ENCODE data around the gene FDXACB1. TPM values are rescaled to one million over a fixed set of nuclear protein-coding genes. Genes with fewer than 3 reads are reported as not detected.

The FDXACB1 gene
- total and polyA plus RNA-seq, 9 of the 15 experiments (the other 6 are each of a cell fraction or from before 2014, with no cell fraction given) = 3.2 to 7.5 (median 5.3) TPM

DNA sequence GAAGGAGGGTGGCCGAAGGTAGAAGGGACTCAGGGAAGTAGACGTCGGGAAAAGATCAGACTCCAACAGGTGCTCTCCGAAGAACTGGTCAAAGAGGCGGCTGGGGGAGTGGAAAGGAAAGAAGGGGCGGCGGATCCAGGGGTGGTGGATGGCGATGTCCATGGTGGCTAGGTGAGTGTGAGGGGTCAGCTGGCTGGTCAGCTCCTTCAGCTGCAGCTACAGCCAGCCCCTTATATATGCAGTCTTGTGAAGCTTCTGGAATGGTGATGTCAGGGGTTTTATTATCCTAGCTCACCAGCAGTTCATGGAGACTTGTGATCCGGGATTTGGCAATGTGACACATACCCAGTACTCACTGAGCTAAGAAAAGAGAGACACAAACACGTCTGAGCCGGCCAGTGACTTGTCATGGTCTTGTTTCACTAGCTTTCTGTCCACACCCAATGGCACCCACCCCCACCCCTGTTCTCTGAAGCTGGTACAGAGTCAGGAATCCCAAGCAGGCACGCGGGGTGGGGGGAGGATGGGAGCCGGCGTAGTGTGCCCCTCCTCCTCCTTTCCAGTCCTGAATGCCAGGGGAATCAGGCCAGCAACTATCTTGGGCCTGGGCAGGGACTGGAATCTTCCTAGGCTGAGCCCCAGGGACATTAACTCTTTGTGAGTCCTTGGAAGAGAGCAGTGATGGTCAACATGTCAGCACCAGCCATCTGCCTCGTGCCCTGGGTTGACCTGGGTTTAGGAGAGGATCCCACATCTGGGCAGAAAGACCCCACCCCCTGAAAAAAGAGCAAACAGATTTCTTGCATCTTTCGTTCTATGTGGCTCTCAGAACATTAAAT is 32.8 kb upstream of the FDXACB1 start, which contains the start of gene CRYAB (continued):
- TF ChIP-seq FOS (IDR thresholded peaks at IDR 0.05; ENCODE audit: extremely low read depth, insufficient read length) (no peak), CBFA2T2 (conservative IDR thresholded peaks at IDR 0.05) (0 out of 2 replicates have a peak, but pooled peaks have one; percentile 11), RBBP5 (IDR thresholded peaks at IDR 0.05; ENCODE audit: borderline replicate concordance, insufficient read depth, low read length, poor library complexity, severe bottlenecking) (peak; percentile 42), ZNF780A (CRISPR knock-in tag; IDR thresholded peaks at IDR 0.05) (no peak), TAL1 (IDR thresholded peaks at IDR 0.05) (peak; percentile 45; the same call in 1 of the 2 replicates), ELF4 (CRISPR knock-in tag; IDR thresholded peaks at IDR 0.05) (no peak), NR4A1 (CRISPR knock-in tag; IDR thresholded peaks at IDR 0.05) (no peak), NR4A1 (tag; IDR thresholded peaks at IDR 0.05) (no peak), ETV6 (IDR thresholded peaks at IDR 0.05; ENCODE audit: borderline replicate concordance in 1 of 2, low read depth in 2 of 2, low read length in 1 of 2) (no peak), ETV6 (CRISPR knock-in tag; IDR thresholded peaks at IDR 0.05; ENCODE audit: borderline replicate concordance) (no peak)
- TF ChIP-seq, protein P1, sequence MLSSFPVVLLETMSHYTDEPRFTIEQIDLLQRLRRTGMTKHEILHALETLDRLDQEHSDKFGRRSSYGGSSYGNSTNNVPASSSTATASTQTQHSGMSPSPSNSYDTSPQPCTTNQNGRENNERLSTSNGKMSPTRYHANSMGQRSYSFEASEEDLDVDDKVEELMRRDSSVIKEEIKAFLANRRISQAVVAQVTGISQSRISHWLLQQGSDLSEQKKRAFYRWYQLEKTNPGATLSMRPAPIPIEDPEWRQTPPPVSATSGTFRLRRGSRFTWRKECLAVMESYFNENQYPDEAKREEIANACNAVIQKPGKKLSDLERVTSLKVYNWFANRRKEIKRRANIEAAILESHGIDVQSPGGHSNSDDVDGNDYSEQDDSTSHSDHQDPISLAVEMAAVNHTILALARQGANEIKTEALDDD (IDR thresholded peaks at IDR 0.05) = peak; percentile 18; the same call in 1 of the 2 replicates
- TF ChIP-seq, protein P2, sequence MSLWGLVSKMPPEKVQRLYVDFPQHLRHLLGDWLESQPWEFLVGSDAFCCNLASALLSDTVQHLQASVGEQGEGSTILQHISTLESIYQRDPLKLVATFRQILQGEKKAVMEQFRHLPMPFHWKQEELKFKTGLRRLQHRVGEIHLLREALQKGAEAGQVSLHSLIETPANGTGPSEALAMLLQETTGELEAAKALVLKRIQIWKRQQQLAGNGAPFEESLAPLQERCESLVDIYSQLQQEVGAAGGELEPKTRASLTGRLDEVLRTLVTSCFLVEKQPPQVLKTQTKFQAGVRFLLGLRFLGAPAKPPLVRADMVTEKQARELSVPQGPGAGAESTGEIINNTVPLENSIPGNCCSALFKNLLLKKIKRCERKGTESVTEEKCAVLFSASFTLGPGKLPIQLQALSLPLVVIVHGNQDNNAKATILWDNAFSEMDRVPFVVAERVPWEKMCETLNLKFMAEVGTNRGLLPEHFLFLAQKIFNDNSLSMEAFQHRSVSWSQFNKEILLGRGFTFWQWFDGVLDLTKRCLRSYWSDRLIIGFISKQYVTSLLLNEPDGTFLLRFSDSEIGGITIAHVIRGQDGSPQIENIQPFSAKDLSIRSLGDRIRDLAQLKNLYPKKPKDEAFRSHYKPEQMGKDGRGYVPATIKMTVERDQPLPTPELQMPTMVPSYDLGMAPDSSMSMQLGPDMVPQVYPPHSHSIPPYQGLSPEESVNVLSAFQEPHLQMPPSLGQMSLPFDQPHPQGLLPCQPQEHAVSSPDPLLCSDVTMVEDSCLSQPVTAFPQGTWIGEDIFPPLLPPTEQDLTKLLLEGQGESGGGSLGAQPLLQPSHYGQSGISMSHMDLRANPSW (CRISPR knock-in tag; IDR thresholded peaks at IDR 0.05) = no peak
- TF ChIP-seq, protein P3, sequence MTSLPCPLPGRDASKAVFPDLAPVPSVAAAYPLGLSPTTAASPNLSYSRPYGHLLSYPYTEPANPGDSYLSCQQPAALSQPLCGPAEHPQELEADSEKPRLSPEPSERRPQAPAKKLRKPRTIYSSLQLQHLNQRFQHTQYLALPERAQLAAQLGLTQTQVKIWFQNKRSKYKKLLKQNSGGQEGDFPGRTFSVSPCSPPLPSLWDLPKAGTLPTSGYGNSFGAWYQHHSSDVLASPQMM (CRISPR knock-in tag; IDR thresholded peaks at IDR 0.05) = no peak
- TF ChIP-seq, protein P4, sequence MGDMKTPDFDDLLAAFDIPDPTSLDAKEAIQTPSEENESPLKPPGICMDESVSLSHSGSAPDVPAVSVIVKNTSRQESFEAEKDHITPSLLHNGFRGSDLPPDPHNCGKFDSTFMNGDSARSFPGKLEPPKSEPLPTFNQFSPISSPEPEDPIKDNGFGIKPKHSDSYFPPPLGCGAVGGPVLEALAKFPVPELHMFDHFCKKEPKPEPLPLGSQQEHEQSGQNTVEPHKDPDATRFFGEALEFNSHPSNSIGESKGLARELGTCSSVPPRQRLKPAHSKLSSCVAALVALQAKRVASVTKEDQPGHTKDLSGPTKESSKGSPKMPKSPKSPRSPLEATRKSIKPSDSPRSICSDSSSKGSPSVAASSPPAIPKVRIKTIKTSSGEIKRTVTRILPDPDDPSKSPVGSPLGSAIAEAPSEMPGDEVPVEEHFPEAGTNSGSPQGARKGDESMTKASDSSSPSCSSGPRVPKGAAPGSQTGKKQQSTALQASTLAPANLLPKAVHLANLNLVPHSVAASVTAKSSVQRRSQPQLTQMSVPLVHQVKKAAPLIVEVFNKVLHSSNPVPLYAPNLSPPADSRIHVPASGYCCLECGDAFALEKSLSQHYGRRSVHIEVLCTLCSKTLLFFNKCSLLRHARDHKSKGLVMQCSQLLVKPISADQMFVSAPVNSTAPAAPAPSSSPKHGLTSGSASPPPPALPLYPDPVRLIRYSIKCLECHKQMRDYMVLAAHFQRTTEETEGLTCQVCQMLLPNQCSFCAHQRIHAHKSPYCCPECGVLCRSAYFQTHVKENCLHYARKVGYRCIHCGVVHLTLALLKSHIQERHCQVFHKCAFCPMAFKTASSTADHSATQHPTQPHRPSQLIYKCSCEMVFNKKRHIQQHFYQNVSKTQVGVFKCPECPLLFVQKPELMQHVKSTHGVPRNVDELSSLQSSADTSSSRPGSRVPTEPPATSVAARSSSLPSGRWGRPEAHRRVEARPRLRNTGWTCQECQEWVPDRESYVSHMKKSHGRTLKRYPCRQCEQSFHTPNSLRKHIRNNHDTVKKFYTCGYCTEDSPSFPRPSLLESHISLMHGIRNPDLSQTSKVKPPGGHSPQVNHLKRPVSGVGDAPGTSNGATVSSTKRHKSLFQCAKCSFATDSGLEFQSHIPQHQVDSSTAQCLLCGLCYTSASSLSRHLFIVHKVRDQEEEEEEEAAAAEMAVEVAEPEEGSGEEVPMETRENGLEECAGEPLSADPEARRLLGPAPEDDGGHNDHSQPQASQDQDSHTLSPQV (IDR thresholded peaks at IDR 0.05) = 0 out of 2 replicates have a peak, but pooled peaks have one; percentile 44

All from K562 (cell line).